ENCODE measurements around the gene PELO. TPM values are rescaled to one million over a fixed set of nuclear protein-coding genes. Genes with fewer than 3 reads are reported as not detected.

Gene PELO
- total and polyA plus RNA-seq, 4 donors, result 17.7 to 30.4 (median 23.7) TPM

DNA sequence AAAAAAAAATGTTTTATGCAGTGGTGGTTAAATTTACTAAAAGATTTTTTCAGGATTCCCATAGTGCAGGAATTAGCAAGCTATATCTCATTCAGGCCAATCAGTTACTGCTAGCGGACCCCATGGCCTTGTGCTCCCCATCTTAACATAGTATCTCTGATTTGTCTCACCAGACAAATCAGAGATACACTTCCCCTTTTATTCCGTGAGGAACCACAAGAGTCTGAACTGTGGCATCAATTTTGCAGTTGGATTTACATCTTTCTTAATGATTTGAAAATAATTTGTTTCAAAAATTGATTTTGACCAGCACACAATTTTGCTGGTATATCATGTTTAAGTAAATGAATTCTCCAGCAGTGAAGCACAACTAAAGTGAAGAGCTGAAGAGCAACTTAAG is 17.9 kb downstream of the PELO start:
- H3K27me3 ChIP-seq (ENCODE audit: control insufficient read depth, insufficient read depth, low read length), result no peaks in the 10 kb centered on the region
- H3K4me3 ChIP-seq (ENCODE audit: low read depth, low read length), result no peak overlapping the region
- H3K36me3 ChIP-seq (ENCODE audit: control insufficient read depth, insufficient read depth, low read length), result no peaks in the 10 kb centered on the region
- no peak for DNase-seq (ENCODE audit: low read depth in 4 of 6, low spot score in 6 of 6)
- H3K4me1 ChIP-seq (ENCODE audit: control insufficient read depth, insufficient read depth, low read length), result peaks cover 1% of the 10 kb centered on the region
- no peak overlapping the region for H3K27ac ChIP-seq (ENCODE audit: low read depth, low read length)
- H3K9me3 ChIP-seq (ENCODE audit: control insufficient read depth, insufficient read depth, low read length), result no peaks in the 10 kb centered on the region
- 100% methylated on average over 1 of the region's 2 CpGs for WGBS (ENCODE audit: insufficient coverage)

DNA sequence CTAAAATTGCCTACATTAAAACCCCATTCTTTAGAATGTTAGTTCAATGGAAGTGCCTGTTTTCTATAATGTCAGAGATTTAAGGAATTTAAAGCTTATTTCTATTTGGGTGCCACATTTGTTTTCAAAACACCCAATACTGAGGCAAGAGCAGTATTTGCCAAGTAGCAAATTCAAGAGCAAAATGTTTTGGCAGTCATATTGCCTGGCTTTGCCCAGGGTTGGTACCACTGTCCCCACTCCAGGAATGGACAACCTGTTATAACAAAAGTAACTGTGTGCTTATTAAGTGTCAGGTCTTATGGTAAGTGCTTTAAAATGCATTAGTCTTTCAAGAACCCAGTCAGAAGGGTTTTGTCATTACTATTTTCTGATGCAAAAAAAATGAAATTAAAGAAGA is 19.3 kb downstream of the PELO start:
- no peak overlapping the region for H3K27ac ChIP-seq (ENCODE audit: low read depth, low read length)
- no peaks in the 10 kb centered on the region for H3K4me1 ChIP-seq (ENCODE audit: control insufficient read depth, insufficient read depth, low read length)
- no peak overlapping the region for H3K4me3 ChIP-seq (ENCODE audit: low read depth, low read length)
- no peaks in the 10 kb centered on the region for H3K27me3 ChIP-seq (ENCODE audit: control insufficient read depth, insufficient read depth, low read length)
- no peaks in the 10 kb centered on the region for H3K9me3 ChIP-seq (ENCODE audit: control insufficient read depth, insufficient read depth, low read length)
- no peaks in the 10 kb centered on the region for H3K36me3 ChIP-seq (ENCODE audit: control insufficient read depth, insufficient read depth, low read length)
- DNase-seq (ENCODE audit: low read depth in 4 of 6, low spot score in 6 of 6), result no peak

DNA sequence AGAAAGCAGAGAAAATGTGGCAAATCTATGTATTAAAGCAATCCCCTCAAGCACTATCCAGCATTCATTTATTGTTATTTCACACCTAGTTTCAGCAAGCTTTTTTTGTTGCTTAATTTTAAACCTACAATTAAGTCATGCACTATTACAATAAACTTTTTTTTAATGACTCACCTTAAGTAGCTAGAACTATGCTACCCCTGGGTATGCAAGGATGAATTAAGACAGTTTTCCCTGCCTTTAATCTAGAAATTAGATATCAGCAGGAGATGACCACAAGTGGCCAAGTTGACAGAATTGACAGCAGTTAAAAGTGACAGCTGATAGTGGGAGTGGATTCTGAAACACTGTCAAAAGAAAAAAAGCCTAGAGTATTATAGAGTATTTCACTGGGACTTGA is 20.0 kb downstream of the PELO start:
- Histone ChIP-seq H3K36me3 (ENCODE audit: control insufficient read depth, insufficient read depth, low read length) (no peaks in the 10 kb centered on the region), H3K9me3 (ENCODE audit: control insufficient read depth, insufficient read depth, low read length) (no peaks in the 10 kb centered on the region), H3K4me1 (ENCODE audit: control insufficient read depth, insufficient read depth, low read length) (no peaks in the 10 kb centered on the region), H3K27me3 (ENCODE audit: control insufficient read depth, insufficient read depth, low read length) (no peaks in the 10 kb centered on the region), H3K4me3 (ENCODE audit: low read depth, low read length) (no peak overlapping the region), H3K27ac (ENCODE audit: low read depth, low read length) (no peak overlapping the region)
- no peak for DNase-seq (ENCODE audit: low read depth in 4 of 6, low spot score in 6 of 6)

DNA sequence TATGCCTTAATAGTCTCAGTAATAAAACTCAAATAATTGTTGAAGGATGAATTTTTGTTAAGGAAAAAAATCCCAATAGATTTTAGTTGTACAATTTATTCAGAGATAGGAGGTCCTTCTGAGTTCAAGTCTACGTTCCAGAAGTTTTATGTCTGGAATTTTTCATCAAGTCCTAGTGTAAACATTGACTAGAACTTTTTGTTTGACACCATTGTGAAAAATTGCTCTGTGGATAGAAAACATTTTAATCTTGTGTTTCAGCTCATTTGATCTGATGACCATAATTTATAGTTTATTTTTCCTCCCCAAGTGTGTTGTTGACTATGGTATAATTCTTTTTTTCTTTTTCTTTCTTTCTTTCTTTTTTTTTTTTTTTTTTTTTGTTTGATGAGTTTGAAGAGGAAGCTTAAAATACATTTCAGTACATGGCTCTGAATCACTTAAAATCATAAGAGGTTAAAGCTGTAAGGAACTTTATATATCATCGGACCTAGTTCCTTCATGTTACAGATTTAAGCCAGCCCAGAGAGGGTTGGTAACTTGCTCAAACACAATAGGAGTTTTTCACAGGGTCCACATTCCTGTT is 20.7 kb downstream of the PELO start:
- no peak for DNase-seq (ENCODE audit: low read depth in 4 of 6, low spot score in 6 of 6)
- H3K27ac ChIP-seq (ENCODE audit: low read depth, low read length), result no peak overlapping the region
- H3K36me3 ChIP-seq (ENCODE audit: control insufficient read depth, insufficient read depth, low read length), result no peaks in the 10 kb centered on the region
- no peaks in the 10 kb centered on the region for H3K9me3 ChIP-seq (ENCODE audit: control insufficient read depth, insufficient read depth, low read length)
- no CpG with 5 or more reads among the region's 2 CpGs for WGBS (ENCODE audit: insufficient coverage)
- H3K27me3 ChIP-seq (ENCODE audit: control insufficient read depth, insufficient read depth, low read length), result no peaks in the 10 kb centered on the region
- H3K4me1 ChIP-seq (ENCODE audit: control insufficient read depth, insufficient read depth, low read length), result no peaks in the 10 kb centered on the region
- no peak overlapping the region for H3K4me3 ChIP-seq (ENCODE audit: low read depth, low read length)

DNA sequence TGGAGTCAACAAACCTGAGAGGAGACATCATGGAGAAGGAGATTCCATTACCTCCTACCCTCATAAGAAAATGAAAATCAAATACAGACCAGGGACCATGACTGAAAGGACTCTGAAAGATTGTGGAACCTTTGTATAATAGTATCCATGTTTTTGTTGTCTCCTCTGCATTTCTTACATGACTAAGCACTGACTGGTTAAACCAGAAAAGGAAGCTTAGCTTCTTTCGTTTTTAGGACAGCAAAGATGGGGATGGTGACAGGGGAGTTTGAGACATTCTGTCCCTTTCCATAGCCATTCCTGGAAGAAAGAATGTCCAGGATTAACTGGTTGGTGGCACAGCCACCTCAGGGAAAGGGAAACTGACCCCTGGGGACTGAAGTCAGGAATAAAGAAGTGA is 22.2 kb downstream of the PELO start:
- Histone ChIP-seq H3K4me3 (ENCODE audit: low read depth, low read length) (no peak overlapping the region), H3K9me3 (ENCODE audit: control insufficient read depth, insufficient read depth, low read length) (no peaks in the 10 kb centered on the region), H3K27ac (ENCODE audit: low read depth, low read length) (no peak overlapping the region), H3K4me1 (ENCODE audit: control insufficient read depth, insufficient read depth, low read length) (no peaks in the 10 kb centered on the region), H3K27me3 (ENCODE audit: control insufficient read depth, insufficient read depth, low read length) (no peaks in the 10 kb centered on the region), H3K36me3 (ENCODE audit: control insufficient read depth, insufficient read depth, low read length) (no peaks in the 10 kb centered on the region)
- no CpG with 5 or more reads among the region's 1 CpG for WGBS (ENCODE audit: insufficient coverage)
- no peak for DNase-seq (ENCODE audit: low read depth in 4 of 6, low spot score in 6 of 6)

DNA sequence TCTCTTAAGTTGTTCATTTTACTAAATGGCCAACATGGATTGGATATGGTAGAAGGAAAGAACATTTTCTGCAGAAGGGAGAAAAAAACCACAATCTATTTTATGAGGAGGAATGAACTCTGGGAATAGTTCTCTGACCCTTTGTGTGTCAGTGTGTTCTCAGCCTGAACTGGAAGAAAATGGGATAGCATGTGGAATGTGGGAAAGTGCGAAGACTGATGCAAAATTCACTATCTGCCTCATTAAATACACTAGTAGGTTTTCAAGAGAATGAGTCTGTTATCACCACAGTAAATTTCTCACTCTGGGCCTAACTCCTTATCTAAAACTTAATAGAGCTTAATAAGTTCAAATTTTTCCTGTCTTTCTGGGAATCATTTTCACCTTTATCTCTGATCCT is 22.7 kb downstream of the PELO start:
- Histone ChIP-seq H3K36me3 (ENCODE audit: control insufficient read depth, insufficient read depth, low read length) (no peaks in the 10 kb centered on the region), H3K4me3 (ENCODE audit: low read depth, low read length) (no peak overlapping the region), H3K27me3 (ENCODE audit: control insufficient read depth, insufficient read depth, low read length) (no peaks in the 10 kb centered on the region), H3K9me3 (ENCODE audit: control insufficient read depth, insufficient read depth, low read length) (no peaks in the 10 kb centered on the region), H3K27ac (ENCODE audit: low read depth, low read length) (no peak overlapping the region), H3K4me1 (ENCODE audit: control insufficient read depth, insufficient read depth, low read length) (no peaks in the 10 kb centered on the region)
- DNase-seq (ENCODE audit: low read depth in 4 of 6, low spot score in 6 of 6), result no peak
- no CpG with 5 or more reads among the region's 1 CpG for WGBS (ENCODE audit: insufficient coverage)

DNA sequence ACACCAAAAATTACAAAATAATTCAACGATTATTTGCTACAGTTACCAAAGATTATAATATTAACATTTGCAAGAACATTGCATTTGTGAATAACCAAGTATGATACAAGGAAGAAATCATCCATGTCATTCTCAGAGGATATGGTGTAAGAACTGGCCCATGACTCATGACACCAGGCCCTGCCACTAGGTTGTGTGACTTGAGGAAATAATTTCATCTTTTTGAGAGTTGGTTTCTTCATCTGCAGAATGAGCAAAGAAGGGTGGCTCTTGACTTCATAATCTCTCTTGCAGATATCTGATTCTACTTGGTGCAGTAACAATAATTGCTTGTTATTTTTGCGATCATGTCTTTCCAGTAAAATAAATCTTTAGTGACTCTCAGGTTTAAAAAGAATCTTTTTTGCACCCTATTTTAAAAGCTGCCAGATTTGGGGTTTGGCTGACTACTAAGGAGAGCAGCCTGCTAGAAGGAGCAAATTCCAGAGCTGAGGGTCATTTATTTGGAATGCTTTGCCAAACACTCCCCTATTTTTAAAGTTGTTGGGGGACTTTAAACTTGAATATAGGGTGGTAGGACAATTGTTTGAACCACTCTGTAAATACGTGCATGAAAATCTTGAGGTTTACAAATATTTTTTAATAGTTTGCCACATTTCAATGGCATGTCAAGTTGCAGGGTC is 23.5 kb downstream of the PELO start:
- Histone ChIP-seq H3K4me1 (ENCODE audit: control insufficient read depth, insufficient read depth, low read length) (no peaks in the 10 kb centered on the region), H3K4me3 (ENCODE audit: low read depth, low read length) (no peak overlapping the region), H3K9me3 (ENCODE audit: control insufficient read depth, insufficient read depth, low read length) (no peaks in the 10 kb centered on the region), H3K27me3 (ENCODE audit: control insufficient read depth, insufficient read depth, low read length) (no peaks in the 10 kb centered on the region), H3K36me3 (ENCODE audit: control insufficient read depth, insufficient read depth, low read length) (no peaks in the 10 kb centered on the region), H3K27ac (ENCODE audit: low read depth, low read length) (no peak overlapping the region)
- no CpG with 5 or more reads among the region's 3 CpGs for WGBS (ENCODE audit: insufficient coverage)
- DNase-seq (ENCODE audit: low read depth in 4 of 6, low spot score in 6 of 6), result no peak

DNA sequence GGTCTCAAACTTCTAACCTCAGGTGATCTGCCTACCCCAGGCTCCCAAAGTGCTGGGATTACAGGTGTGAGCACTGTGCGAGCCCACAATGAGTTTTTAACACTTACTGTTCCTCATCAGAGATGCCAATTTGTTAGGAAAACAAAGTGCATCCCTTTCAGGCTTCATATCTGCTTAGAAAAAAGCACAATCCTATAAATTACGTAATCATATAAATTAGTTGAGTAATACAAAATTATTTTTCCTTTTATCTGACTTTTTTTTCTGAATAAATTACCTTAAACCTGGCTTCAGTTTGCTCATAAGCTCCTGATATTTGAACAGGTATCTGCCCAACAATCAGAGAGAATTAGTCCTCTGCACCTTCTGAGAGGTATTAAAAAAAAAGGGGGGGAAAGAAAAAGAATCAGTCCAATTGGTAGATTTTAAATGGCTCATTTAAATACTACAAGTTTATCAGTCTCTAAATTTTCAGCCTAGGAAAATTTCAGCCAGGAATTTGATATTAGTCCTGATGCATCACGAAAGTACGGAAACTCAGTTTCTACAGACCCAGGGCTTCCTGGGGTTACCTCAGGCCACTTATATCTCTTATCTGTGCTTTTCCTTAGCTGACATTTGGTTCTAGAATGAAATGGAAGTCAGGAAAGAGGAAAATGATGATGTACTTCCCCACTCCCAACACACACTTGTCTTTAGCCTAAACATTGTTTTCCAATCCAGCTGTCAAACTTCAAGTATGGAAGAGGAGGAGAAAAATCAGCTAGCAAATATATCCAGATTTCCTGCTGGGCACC is 26.8 kb downstream of the PELO start:
- no CpG with 5 or more reads among the region's 4 CpGs for WGBS (ENCODE audit: insufficient coverage)
- no peak overlapping the region for H3K27ac ChIP-seq (ENCODE audit: low read depth, low read length)
- no peaks in the 10 kb centered on the region for H3K4me1 ChIP-seq (ENCODE audit: control insufficient read depth, insufficient read depth, low read length)

DNA sequence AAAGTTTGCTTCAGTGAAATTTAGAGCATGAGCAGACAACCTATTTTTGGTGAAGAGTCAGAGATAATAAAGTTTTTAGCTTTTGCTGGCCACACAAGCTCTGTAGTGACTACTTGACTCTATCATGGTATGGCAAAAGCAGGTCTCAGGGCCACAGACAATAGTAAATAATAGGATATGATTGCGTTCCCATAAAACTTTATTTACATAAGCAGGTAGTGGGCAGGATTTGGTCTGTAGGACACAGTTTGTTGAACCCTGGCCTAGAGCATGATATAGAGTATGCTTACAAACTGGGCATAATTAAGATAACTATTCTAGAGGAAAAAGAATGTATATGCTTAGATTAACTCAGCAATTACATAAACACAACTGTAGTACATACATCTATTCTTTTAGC is 30.1 kb downstream of the PELO start:
- WGBS (ENCODE audit: insufficient coverage), result no CpG with 5 or more reads among the region's 1 CpG
- H3K4me1 ChIP-seq (ENCODE audit: control insufficient read depth, insufficient read depth, low read length), result no peaks in the 10 kb centered on the region

More for the DNA sequence above, 26.8 kb downstream of the PELO start:
- no peak for DNase-seq (ENCODE audit: low read depth in 4 of 6, low spot score in 6 of 6)
- no peaks in the 10 kb centered on the region for H3K27me3 ChIP-seq (ENCODE audit: control insufficient read depth, insufficient read depth, low read length)
- H3K9me3 ChIP-seq (ENCODE audit: control insufficient read depth, insufficient read depth, low read length), result no peaks in the 10 kb centered on the region
- H3K36me3 ChIP-seq (ENCODE audit: control insufficient read depth, insufficient read depth, low read length), result no peaks in the 10 kb centered on the region
- no peak overlapping the region for H3K4me3 ChIP-seq (ENCODE audit: low read depth, low read length)

DNA sequence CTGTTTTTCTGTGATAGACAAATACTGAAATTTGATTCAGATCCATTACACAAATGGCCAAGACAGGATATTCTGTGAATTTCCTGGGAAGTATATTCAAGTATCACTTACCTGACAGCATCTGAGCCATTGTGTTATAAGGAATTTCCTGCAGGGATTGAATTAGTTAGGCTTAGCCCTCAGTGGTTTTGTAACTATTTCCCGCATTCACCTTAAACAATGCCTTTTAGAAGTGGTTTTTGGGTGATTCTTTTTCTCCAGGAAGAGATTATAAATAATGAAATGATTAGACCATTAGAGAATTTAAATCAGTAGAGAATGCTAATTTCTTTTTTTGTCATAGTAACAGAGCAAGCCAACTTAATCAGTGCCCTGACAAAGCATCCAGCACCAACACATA is 30.6 kb downstream of the PELO start:
- H3K4me3 ChIP-seq (ENCODE audit: low read depth, low read length), result no peak overlapping the region
- no peak overlapping the region for H3K27ac ChIP-seq (ENCODE audit: low read depth, low read length)
- H3K36me3 ChIP-seq (ENCODE audit: control insufficient read depth, insufficient read depth, low read length), result no peaks in the 10 kb centered on the region
- H3K27me3 ChIP-seq (ENCODE audit: control insufficient read depth, insufficient read depth, low read length), result no peaks in the 10 kb centered on the region
- no peaks in the 10 kb centered on the region for H3K9me3 ChIP-seq (ENCODE audit: control insufficient read depth, insufficient read depth, low read length)
- H3K4me1 ChIP-seq (ENCODE audit: control insufficient read depth, insufficient read depth, low read length), result no peaks in the 10 kb centered on the region
- DNase-seq (ENCODE audit: low read depth in 4 of 6, low spot score in 6 of 6), result no peak
- no CpG with 5 or more reads among the region's 1 CpG for WGBS (ENCODE audit: insufficient coverage)

More for the DNA sequence above, 30.1 kb downstream of the PELO start:
- Histone ChIP-seq H3K36me3 (ENCODE audit: control insufficient read depth, insufficient read depth, low read length) (no peaks in the 10 kb centered on the region), H3K27ac (ENCODE audit: low read depth, low read length) (no peak overlapping the region), H3K4me3 (ENCODE audit: low read depth, low read length) (no peak overlapping the region), H3K27me3 (ENCODE audit: control insufficient read depth, insufficient read depth, low read length) (no peaks in the 10 kb centered on the region), H3K9me3 (ENCODE audit: control insufficient read depth, insufficient read depth, low read length) (no peaks in the 10 kb centered on the region)
- DNase-seq (ENCODE audit: low read depth in 4 of 6, low spot score in 6 of 6), result no peak
